ENCODE data around the gene VEZT. TPM values are rescaled to one million over a fixed set of nuclear protein-coding genes. Genes with fewer than 3 reads are reported as not detected.
A peak's percentile ranks its signal among the peaks of the same experiment; 100 is the strongest.
"Not testable (repeated sequence)": the region's sequence is repeated elsewhere in the genome, so short reads cannot be mapped to it uniquely, and the experiment has no call there.

VEZT gene
- total RNA-seq, 2 donors from 2014 or later: 49.0 to 61.5 TPM

DNA sequence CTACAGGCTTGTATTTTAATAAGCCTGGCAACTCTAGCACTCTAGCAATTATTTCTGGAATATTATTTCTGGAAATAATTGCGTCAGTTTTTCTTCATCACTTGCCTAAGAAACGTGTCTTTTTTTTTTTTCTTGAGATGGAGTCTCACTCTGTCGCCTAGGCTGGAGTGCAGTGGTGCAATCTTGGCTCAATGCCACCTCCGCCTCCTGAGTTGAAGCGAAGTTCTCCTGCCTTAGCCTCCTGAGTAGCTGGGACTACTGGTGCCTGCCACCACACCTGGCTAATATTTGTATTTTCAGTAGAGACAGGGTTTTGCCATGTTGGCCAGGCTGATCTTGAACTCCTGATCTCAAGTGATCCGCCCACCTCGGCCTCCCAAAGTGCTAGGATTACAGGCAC lies 106.6 kb downstream of the VEZT start:
- not testable (repeated sequence) for DNase-seq; ATAC-seq (replicated peaks in 1 of 2); H3K36me3 Mint-ChIP-seq (ENCODE audit: insufficient read depth in 2 of 2); H3K27ac Mint-ChIP-seq; H3K9me3 Mint-ChIP-seq; H3K27me3 Mint-ChIP-seq (ENCODE audit: low read depth); H3K4me1 Mint-ChIP-seq (ENCODE audit: low read depth); H3K4me3 Mint-ChIP-seq

DNA sequence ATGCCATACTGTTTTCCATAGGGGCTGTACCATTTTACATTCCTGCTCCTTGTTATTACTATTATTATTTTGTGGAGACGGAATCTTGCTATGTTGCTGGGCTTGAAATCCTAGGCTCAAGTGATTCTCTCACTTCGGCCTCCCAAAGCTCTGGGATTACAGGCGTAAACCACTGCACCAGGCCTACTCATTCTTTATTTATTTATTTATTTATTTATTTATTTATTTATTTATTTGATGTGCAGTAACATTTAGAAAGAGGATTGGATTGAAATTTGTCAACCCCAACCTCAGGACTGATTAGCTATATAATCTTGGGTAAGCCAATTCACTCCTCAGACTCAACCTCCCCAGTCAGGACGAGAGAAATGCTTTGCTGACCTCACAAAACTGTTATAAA lies 107.9 kb downstream of the VEZT start:
- H3K27me3 Mint-ChIP-seq (ENCODE audit: low read depth): no peaks in the 10 kb centered on the region
- DNase-seq: no peak
- ATAC-seq (replicated peaks in 1 of 2): no peak
- no peak overlapping the region for H3K27ac Mint-ChIP-seq
- H3K4me3 Mint-ChIP-seq: no peak overlapping the region
- no peaks in the 10 kb centered on the region for H3K9me3 Mint-ChIP-seq
- H3K36me3 Mint-ChIP-seq (ENCODE audit: insufficient read depth in 2 of 2): no peaks in the 10 kb centered on the region
- H3K4me1 Mint-ChIP-seq (ENCODE audit: low read depth): no peaks in the 10 kb centered on the region

DNA sequence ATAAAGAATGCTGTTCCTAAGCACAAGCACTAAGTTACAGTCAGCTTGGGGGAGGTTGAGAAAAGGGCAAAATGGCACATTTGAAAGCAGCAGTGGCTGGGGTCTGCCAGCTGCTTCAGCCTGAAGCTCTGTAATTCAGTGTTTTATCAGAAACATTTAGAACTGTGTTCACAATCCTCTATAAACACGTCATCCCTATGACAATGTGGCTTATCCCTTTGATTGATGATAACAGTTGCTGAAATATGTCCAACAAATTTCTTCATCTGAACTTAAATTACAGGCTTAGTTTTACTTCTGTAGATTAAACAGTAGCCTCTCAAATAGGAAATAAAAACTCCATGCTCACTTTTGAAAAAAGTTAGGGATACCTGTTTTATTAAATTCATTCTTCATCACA lies 108.8 kb downstream of the VEZT start:
- no peaks in the 10 kb centered on the region for H3K27me3 Mint-ChIP-seq (ENCODE audit: low read depth)
- H3K36me3 Mint-ChIP-seq (ENCODE audit: insufficient read depth in 2 of 2): no peaks in the 10 kb centered on the region
- no peaks in the 10 kb centered on the region for H3K9me3 Mint-ChIP-seq
- ATAC-seq (replicated peaks in 1 of 2): no peak
- DNase-seq: no peak
- no peak overlapping the region for H3K27ac Mint-ChIP-seq
- H3K4me1 Mint-ChIP-seq (ENCODE audit: low read depth): no peaks in the 10 kb centered on the region
- no peak overlapping the region for H3K4me3 Mint-ChIP-seq

DNA sequence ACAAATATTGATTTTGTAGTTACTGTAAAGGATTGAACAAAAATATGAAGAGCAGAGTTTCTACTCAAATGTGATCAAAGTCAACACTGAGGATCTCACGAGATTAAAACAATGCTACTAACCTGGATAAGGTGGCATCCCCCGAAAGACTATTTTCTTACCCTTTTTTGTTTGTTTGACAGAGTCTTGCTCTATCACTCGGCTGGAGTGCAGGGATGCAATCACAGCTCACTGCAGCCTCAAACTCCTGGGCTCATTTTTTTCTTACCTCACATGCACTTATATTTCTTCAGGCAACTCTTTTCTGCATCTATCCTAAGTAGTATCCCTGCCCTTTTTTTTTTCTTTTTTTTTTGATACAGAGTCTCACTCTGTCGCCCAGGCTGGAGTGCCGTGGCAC lies 109.2 kb downstream of the VEZT start:
- no peak overlapping the region for H3K4me3 Mint-ChIP-seq
- no peaks in the 10 kb centered on the region for H3K4me1 Mint-ChIP-seq (ENCODE audit: low read depth)
- no peak overlapping the region for H3K27ac Mint-ChIP-seq
- no peaks in the 10 kb centered on the region for H3K36me3 Mint-ChIP-seq (ENCODE audit: insufficient read depth in 2 of 2)
- no peak for ATAC-seq (replicated peaks in 1 of 2)
- no peaks in the 10 kb centered on the region for H3K9me3 Mint-ChIP-seq
- no peak for DNase-seq
- H3K27me3 Mint-ChIP-seq (ENCODE audit: low read depth): no peaks in the 10 kb centered on the region

DNA sequence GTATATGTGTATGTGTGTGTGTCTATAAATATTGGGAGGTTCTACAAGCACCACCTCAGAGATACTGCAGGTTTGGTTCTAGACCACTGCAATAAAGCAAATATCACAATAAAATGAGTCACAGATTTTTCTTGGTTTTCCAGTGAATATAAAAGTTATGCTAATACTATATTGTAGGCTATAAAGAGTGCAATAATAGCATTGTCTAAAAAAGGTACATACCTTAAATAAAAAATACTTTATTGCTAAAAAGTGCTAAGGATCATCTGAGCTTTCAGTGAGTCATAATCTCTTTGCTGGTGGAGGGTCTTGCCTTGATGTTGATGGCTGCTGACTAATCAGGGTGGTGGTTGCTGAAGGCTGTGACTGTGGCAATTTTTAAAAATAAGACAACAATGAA lies 111.1 kb downstream of the VEZT start:
- Mint-ChIP-seq H3K36me3 (ENCODE audit: insufficient read depth in 2 of 2) (no peaks in the 10 kb centered on the region), H3K4me1 (ENCODE audit: low read depth) (no peaks in the 10 kb centered on the region), H3K27me3 (ENCODE audit: low read depth) (no peaks in the 10 kb centered on the region), H3K4me3 (no peak overlapping the region), H3K9me3 (no peaks in the 10 kb centered on the region), H3K27ac (no peak overlapping the region)
- DNase-seq (no peak), ATAC-seq (replicated peaks in 1 of 2) (no peak)

DNA sequence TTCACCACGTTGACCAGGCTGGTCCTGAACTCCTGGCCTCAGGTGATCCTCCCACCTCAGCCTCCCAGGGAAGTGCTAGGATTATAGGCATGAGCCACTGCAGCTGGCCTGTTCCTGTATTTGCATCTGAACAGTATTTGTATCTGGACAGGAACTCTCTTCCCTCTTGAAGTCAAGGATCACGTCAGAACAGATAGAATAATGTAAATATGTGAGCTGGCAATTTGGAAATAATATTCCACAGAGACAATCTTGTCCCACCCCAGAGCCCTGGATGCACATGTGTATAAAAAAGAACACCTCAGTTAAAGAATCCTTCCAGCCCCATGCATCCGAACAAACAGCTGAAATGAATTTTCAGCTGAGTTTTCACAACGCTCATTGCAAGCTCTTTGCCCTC lies 118.3 kb downstream of the VEZT start:
- Mint-ChIP-seq H3K36me3 (ENCODE audit: insufficient read depth in 2 of 2) (no peaks in the 10 kb centered on the region), H3K4me3 (no peak overlapping the region), H3K9me3 (peaks cover 0 to 1% of the 10 kb centered on the region in 2 donors), H3K27ac (no peak overlapping the region), H3K27me3 (ENCODE audit: low read depth) (no peaks in the 10 kb centered on the region), H3K4me1 (ENCODE audit: low read depth) (peaks cover 8% of the 10 kb centered on the region)
- DNase-seq: no peak
- no peak for ATAC-seq (replicated peaks in 1 of 2)

DNA sequence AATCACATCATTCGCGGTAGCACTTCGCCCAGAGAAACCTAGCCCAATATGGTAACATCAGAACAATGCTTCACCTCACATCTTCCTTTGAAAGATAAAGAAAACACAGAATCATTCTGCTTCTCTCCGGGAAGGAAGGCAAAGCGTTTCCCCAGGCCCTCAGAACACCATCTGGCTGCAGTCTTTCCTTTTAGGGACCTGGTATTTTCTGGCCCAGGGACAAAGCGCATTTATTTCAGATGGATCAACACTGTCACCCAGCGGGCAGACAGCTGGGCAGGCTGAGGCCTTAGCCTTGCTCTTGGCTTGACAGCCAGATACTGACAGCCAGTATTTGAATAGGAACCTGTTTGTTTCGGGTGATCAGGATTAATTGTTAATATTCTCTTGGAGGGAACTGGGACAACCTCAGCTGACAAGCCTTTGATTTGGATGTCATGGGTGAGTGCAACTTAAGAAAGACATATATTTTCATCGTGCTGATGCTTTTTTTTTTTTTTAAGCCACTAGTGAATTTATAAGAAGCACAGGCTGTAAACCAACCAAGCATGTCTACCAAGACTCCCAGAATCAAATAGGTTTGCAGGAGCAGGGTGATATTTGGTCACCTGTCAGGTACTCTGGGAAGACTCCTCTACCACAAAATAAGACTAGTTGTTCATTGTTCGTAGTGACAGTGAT lies 118.9 kb downstream of the VEZT start:
- H3K36me3 Mint-ChIP-seq (ENCODE audit: insufficient read depth in 2 of 2): no peaks in the 10 kb centered on the region
- H3K4me1 Mint-ChIP-seq (ENCODE audit: low read depth): peaks cover 8% of the 10 kb centered on the region
- no peaks in the 10 kb centered on the region for H3K27me3 Mint-ChIP-seq (ENCODE audit: low read depth)
- ATAC-seq (replicated peaks in 1 of 2) (no peak), DNase-seq (no peak)
- peaks cover 0 to 1% of the 10 kb centered on the region in 2 donors for H3K9me3 Mint-ChIP-seq
- H3K27ac Mint-ChIP-seq: no peak overlapping the region
- H3K4me3 Mint-ChIP-seq: no peak overlapping the region

DNA sequence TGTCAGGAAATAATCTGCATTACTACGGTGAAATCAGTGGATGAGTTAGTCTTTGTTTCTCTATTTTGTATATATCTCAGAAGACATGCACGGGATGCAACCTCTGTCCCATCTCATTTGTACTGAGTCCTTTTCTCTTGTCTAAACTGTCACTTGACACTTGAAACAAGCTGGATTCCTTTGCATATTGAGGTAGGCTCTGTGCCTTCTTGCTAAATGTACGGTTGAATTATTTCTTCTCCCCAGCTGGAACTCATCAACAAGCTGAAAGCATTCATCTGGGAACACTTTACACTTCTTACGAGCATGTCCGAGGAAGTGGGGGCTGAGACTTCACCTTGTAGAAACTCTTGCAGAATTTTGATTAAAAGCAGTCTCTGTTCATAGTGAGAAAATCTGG lies 119.5 kb downstream of the VEZT start:
- no peak for DNase-seq
- no peak for ATAC-seq (replicated peaks in 1 of 2)
- peaks cover 13% of the 10 kb centered on the region for H3K4me1 Mint-ChIP-seq (ENCODE audit: low read depth)
- no peak overlapping the region for H3K27ac Mint-ChIP-seq
- no peaks in the 10 kb centered on the region for H3K27me3 Mint-ChIP-seq (ENCODE audit: low read depth)
- no peaks in the 10 kb centered on the region for H3K36me3 Mint-ChIP-seq (ENCODE audit: insufficient read depth in 2 of 2)
- H3K9me3 Mint-ChIP-seq: peaks cover 0 to 1% of the 10 kb centered on the region in 2 donors
- H3K4me3 Mint-ChIP-seq: no peak overlapping the region

DNA sequence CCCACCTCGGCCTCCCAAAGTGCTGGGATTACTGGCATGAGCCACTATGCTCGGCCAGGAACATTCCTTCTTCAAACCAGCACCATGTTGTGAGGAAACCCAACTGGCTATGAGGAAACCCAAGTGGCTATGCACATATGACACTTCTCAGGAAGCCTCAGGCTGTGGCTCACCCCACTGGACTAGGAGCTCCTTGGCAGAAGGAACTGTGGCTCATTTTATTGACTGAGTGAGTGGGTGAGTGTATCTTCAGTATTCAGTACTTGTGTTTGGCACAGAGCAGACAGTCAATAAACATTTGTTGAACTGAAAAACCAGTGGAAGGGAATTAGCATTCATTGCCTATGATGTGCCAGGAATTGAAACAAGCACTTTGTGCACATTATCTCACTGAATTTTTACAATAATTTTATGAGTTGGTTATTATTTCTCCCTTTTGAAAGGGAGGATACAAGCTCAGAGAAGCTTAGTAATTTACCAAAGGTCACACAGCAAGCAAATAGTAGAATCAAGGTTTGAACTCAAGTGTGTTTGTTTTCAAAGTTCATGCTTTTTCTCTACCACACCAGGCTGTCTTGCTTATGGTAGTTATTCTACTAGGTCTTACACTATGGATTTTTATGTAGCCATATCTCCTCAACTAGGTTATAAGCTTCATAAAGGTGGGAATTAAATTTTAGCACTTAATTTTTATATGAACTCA lies 121.6 kb downstream of the VEZT start:
- no peak for ATAC-seq (replicated peaks in 1 of 2)
- H3K4me1 Mint-ChIP-seq (ENCODE audit: low read depth): peaks cover 11% of the 10 kb centered on the region
- no peaks in the 10 kb centered on the region for H3K27me3 Mint-ChIP-seq (ENCODE audit: low read depth)
- DNase-seq: no peak
- H3K4me3 Mint-ChIP-seq: no peak overlapping the region
- no peaks in the 10 kb centered on the region for H3K36me3 Mint-ChIP-seq (ENCODE audit: insufficient read depth in 2 of 2)
- H3K27ac Mint-ChIP-seq: no peak overlapping the region
- H3K9me3 Mint-ChIP-seq: peaks cover 0 to 1% of the 10 kb centered on the region in 2 donors

DNA sequence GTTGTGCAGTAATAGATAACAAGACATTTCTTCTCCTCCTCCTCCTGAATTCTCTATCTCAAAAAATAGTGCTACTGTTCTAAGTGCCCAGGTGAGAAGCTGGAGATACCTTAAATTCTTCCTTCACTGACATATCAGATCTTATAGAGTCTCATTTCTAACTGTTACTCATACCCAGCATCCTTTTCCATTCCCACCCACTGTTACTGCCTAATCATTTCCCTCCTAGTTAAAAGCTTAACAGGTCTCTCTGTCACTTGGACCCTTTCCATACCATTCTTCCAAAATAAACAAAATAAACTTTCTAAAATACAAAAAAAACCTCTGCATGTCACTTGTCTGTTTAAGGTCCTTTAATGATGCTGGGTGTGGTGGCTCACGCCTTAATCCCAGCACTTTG lies 124.4 kb downstream of the VEZT start:
- no peak overlapping the region for H3K4me3 Mint-ChIP-seq
- H3K4me1 Mint-ChIP-seq (ENCODE audit: low read depth): peaks cover 7% of the 10 kb centered on the region
- H3K9me3 Mint-ChIP-seq: peaks cover 0 to 1% of the 10 kb centered on the region in 2 donors
- H3K27ac Mint-ChIP-seq: peak overlapping the region; percentile 45
- no peak for ATAC-seq (replicated peaks in 1 of 2)
- no peaks in the 10 kb centered on the region for H3K36me3 Mint-ChIP-seq (ENCODE audit: insufficient read depth in 2 of 2)
- no peaks in the 10 kb centered on the region for H3K27me3 Mint-ChIP-seq (ENCODE audit: low read depth)
- no peak for DNase-seq

DNA sequence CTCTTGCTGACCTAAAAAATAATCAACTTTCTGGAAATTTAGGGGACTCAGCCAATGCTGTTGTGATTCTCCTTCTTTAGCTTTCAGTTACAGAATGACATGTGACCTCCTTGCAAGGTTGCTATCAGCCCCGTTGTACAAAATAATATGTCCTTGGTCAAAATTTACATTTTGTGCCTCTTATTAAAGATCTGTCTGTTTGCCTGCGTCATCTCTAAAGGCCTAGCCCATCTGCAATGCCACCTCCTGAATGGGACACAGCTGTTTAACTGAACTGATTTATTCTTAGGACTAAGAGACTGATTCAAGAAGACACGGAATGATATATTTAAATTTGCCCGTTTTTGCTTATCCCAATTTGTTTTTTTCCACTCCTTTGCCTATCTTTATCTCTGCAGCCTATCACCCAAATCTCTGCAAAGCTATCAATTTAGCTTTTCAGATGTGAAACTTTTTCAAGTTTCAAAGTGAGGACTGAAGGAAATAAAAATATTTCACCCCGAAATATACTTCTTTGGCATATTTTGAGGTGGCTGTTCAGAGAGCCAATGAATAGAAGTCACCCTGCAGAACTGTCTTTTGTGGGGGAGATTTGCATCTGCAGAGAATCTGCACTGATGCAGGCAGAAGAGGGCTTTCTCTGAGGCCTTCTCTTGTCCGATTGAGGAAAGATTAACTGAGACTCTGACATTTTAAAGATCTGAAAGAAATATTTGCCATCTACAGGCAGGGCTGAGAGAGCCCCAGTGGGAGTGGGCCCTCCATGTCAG lies 126.0 kb downstream of the VEZT start:
- H3K27ac Mint-ChIP-seq: no peak overlapping the region
- ATAC-seq (replicated peaks in 1 of 2): no peak
- H3K36me3 Mint-ChIP-seq (ENCODE audit: insufficient read depth in 2 of 2): no peaks in the 10 kb centered on the region
- peaks cover 7% of the 10 kb centered on the region for H3K4me1 Mint-ChIP-seq (ENCODE audit: low read depth)
- H3K27me3 Mint-ChIP-seq (ENCODE audit: low read depth): no peaks in the 10 kb centered on the region
- no peak for DNase-seq
- H3K9me3 Mint-ChIP-seq: peaks cover 0 to 1% of the 10 kb centered on the region in 2 donors
- H3K4me3 Mint-ChIP-seq: no peak overlapping the region

DNA sequence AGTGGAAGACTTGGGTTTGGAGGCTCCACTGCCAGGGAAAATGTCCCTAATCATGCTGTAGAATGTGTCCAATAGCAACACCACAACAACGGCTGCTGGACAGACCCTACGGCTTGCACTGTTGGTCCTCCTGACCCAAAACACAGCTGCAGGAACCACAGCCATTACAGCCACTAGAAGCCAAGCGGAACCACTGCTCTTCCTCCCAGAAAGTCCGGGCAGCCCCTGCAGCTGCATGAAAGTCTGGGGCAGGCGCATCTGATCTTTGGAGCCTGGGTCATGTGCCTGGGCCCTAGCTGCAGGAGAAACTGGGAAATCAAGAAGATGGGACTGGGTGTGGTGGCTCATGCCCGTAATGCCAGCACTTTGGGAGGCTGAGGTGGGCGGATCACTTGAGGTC lies 131.7 kb downstream of the VEZT start:
- H3K27me3 Mint-ChIP-seq (ENCODE audit: low read depth): no peaks in the 10 kb centered on the region
- ATAC-seq (replicated peaks in 1 of 2) (no peak), DNase-seq (no peak)
- no peaks in the 10 kb centered on the region for H3K36me3 Mint-ChIP-seq (ENCODE audit: insufficient read depth in 2 of 2)
- H3K27ac Mint-ChIP-seq: no peak overlapping the region
- H3K9me3 Mint-ChIP-seq: no peaks in the 10 kb centered on the region
- no peak overlapping the region for H3K4me3 Mint-ChIP-seq
- H3K4me1 Mint-ChIP-seq (ENCODE audit: low read depth): no peaks in the 10 kb centered on the region

DNA sequence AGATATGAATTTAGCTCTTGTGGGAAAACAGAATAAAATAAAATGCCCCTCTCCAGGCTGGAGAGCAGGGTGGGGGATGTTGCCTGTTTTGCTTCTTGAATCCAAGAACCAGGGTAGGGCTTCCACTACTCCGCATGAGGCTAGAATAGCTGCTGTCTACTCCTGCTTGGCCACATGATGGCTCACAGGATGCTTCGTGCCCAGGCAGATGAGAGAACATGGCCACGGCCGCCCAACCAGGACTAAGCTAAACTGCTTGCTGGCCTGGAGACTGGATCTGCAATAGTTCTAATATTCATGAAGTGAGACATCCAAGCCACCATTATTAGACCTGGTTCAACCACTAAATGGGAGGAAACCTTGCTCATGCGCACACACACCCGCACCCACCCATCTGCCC lies 134.1 kb downstream of the VEZT start:
- no peaks in the 10 kb centered on the region for H3K9me3 Mint-ChIP-seq
- no peak overlapping the region for H3K4me3 Mint-ChIP-seq
- no peaks in the 10 kb centered on the region for H3K4me1 Mint-ChIP-seq (ENCODE audit: low read depth)
- no peak for DNase-seq
- no peak for ATAC-seq (replicated peaks in 1 of 2)
- H3K27ac Mint-ChIP-seq: no peak overlapping the region
- H3K27me3 Mint-ChIP-seq (ENCODE audit: low read depth): no peaks in the 10 kb centered on the region
- no peaks in the 10 kb centered on the region for H3K36me3 Mint-ChIP-seq (ENCODE audit: insufficient read depth in 2 of 2)
